ENCODE measurements around the gene BLNK.

- TF ChIP-seq ZNF274 (IDR thresholded peaks at IDR 0.05; ENCODE audit: low read depth, low read length): no peak
- TF ChIP-seq YY1 (IDR thresholded peaks at IDR 0.05; ENCODE audit: insufficient read depth, insufficient read length): no peak
Observed at GRCh38 chr10:96188421-96188820, 82.9 kb downstream of the BLNK start.

Measured in NT2/D1 (cell line).